ENCODE measurements around the gene PRKCH. TPM values are rescaled to one million over a fixed set of nuclear protein-coding genes. Genes with fewer than 3 reads are reported as not detected.

The PRKCH gene
- total RNA-seq, 1 donor from 2014 or later, result 9.0 TPM

- no peaks in the 10 kb centered on the region for H3K9me3 Mint-ChIP-seq
- H3K36me3 Mint-ChIP-seq, result no peaks in the 10 kb centered on the region
- no peak overlapping the region for H3K4me3 Mint-ChIP-seq
- DNase-seq (ENCODE audit: low spot score in 2 of 2, unreplicated experiment in 2 of 2), result no peak
- H3K27me3 Mint-ChIP-seq (ENCODE audit: low read depth), result no peaks in the 10 kb centered on the region
- peaks cover 8% of the 10 kb centered on the region for H3K4me1 Mint-ChIP-seq
- no peak overlapping the region for H3K27ac Mint-ChIP-seq
- TF ChIP-seq CTCF (IDR thresholded peaks at IDR 0.05; ENCODE audit: unreplicated experiment), result no peak
Measured at GRCh38 chr14:61444215-61444768, 122.9 kb downstream of the PRKCH start.

- peaks cover 5% of the 10 kb centered on the region for H3K4me1 Mint-ChIP-seq
- DNase-seq (ENCODE audit: low spot score in 2 of 2, unreplicated experiment in 2 of 2), result no peak
- TF ChIP-seq CTCF (IDR thresholded peaks at IDR 0.05; ENCODE audit: unreplicated experiment), result no peak
- no peak overlapping the region for H3K27ac Mint-ChIP-seq
- no peaks in the 10 kb centered on the region for H3K27me3 Mint-ChIP-seq (ENCODE audit: low read depth)
- no peaks in the 10 kb centered on the region for H3K9me3 Mint-ChIP-seq
- H3K36me3 Mint-ChIP-seq, result no peaks in the 10 kb centered on the region
- H3K4me3 Mint-ChIP-seq, result no peak overlapping the region
Measured at GRCh38 chr14:61451491-61451890, 130.1 kb downstream of the PRKCH start.

GRCh38 chr14:61451891-61452400, 130.6 kb downstream of the PRKCH start:
- no peaks in the 10 kb centered on the region for H3K9me3 Mint-ChIP-seq
- no peak overlapping the region for H3K4me3 Mint-ChIP-seq
- H3K36me3 Mint-ChIP-seq, result no peaks in the 10 kb centered on the region
- no peak overlapping the region for H3K27ac Mint-ChIP-seq
- no peaks in the 10 kb centered on the region for H3K27me3 Mint-ChIP-seq (ENCODE audit: low read depth)
- H3K4me1 Mint-ChIP-seq, result peaks cover 5% of the 10 kb centered on the region
- TF ChIP-seq CTCF (IDR thresholded peaks at IDR 0.05; ENCODE audit: unreplicated experiment), result no peak
- DNase-seq (ENCODE audit: low spot score in 2 of 2, unreplicated experiment in 2 of 2), result no peak

GRCh38 chr14:61452452-61452851, 131.1 kb downstream of the PRKCH start:
- DNase-seq (ENCODE audit: low spot score in 2 of 2, unreplicated experiment in 2 of 2), result no peak
- Mint-ChIP-seq H3K9me3 (no peaks in the 10 kb centered on the region), H3K27me3 (ENCODE audit: low read depth) (no peaks in the 10 kb centered on the region), H3K36me3 (peaks cover under 1% of the 10 kb centered on the region), H3K4me1 (peaks cover 5% of the 10 kb centered on the region), H3K4me3 (no peak overlapping the region), H3K27ac (no peak overlapping the region)
- TF ChIP-seq CTCF (IDR thresholded peaks at IDR 0.05; ENCODE audit: unreplicated experiment), result no peak

- peaks cover 3% of the 10 kb centered on the region for H3K36me3 Mint-ChIP-seq
- no peak overlapping the region for H3K27ac Mint-ChIP-seq
- TF ChIP-seq CTCF (IDR thresholded peaks at IDR 0.05; ENCODE audit: unreplicated experiment), result no peak
- peaks cover 5% of the 10 kb centered on the region for H3K4me1 Mint-ChIP-seq
- no peaks in the 10 kb centered on the region for H3K9me3 Mint-ChIP-seq
- H3K4me3 Mint-ChIP-seq, result no peak overlapping the region
- no peaks in the 10 kb centered on the region for H3K27me3 Mint-ChIP-seq (ENCODE audit: low read depth)
- DNase-seq (ENCODE audit: low spot score in 2 of 2, unreplicated experiment in 2 of 2), result no peak
Measured at GRCh38 chr14:61453103-61453767, 131.9 kb downstream of the PRKCH start.
